Neural progenitor cell (in vitro differentiated cells): ENCODE measurements around the gene RGMA. TPM values are rescaled to one million over a fixed set of nuclear protein-coding genes. Genes with fewer than 3 reads are reported as not detected.

Experiments used
- DNase-seq: peaks from one replicate; pipeline ENCODE4 v3.0.0-alpha.2; 2016; ENCODE audit warnings: low spot score
- H2AFZ ChIP-seq: fragments of 200-600 bp; sonication (generic); replicated peaks from 2 replicates; pipeline ENCODE4 v1.6.1; 2016; ENCODE audit warnings: antibody characterized with exemption
- H3F3A ChIP-seq: fragments of 200-600 bp; sonication (generic); 2 replicates; pipeline ENCODE4 v1.6.1; 2016; ENCODE audit warnings: antibody characterized with exemption, low read depth
- H3K27ac ChIP-seq: fragments of 200-600 bp; sonication (generic); 2 replicates; pipeline ENCODE4 v1.5.1; 2016; ENCODE audit warnings: mild to moderate bottlenecking
- H3K27me3 ChIP-seq: fragments of 200-600 bp; sonication (generic); 2 replicates; pipeline ENCODE4 v1.6.1; 2016; ENCODE audit warnings: mild to moderate bottlenecking, moderate library complexity
- H3K36me3 ChIP-seq: fragments of 200-600 bp; sonication (generic); 2 replicates; pipeline ENCODE4 v1.5.1; 2016
- H3K4me1 ChIP-seq: fragments of 200-600 bp; sonication (generic); 2 replicates; pipeline ENCODE4 v1.6.1; 2016; ENCODE audit warnings: mixed run types
- H3K4me2 ChIP-seq: fragments of 200-600 bp; sonication (generic); 2 replicates; pipeline ENCODE4 v1.6.1; 2016
- H3K4me3 ChIP-seq: fragments of 200-600 bp; sonication (generic); 2 replicates; pipeline ENCODE4 v1.5.1; 2016
- H3K79me2 ChIP-seq: fragments of 200-600 bp; sonication (generic); 2 replicates; pipeline ENCODE4 v1.6.1; 2016; ENCODE audit warnings: low read depth
- H3K9ac ChIP-seq: fragments of 200-600 bp; sonication (generic); 2 replicates; pipeline ENCODE4 v1.6.1; 2016
- H3K9me3 ChIP-seq: fragments of 200-600 bp; sonication (generic); 2 replicates; pipeline ENCODE4 v1.5.1; 2016; ENCODE audit warnings: low read depth
- H4K20me1 ChIP-seq: fragments of 200-600 bp; sonication (generic); 2 replicates; pipeline ENCODE4 v1.6.1; 2016; ENCODE audit warnings: low read depth
- H3K27ac Mint-ChIP-seq: 3 replicates; pipeline ENCODE4 v1.8.0; 2021; ENCODE audit warnings: mixed read lengths
- H3K27me3 Mint-ChIP-seq: 2 replicates; pipeline ENCODE4 v1.8.0; 2022; ENCODE audit warnings: low read depth, mild to moderate bottlenecking, inconsistent platforms, moderate library complexity, mixed read lengths; ENCODE audit not compliant: insufficient read depth
- H3K36me3 Mint-ChIP-seq: 3 replicates; pipeline ENCODE4 v1.8.0; 2021; ENCODE audit warnings: mixed read lengths
- H3K4me1 Mint-ChIP-seq: 3 replicates; pipeline ENCODE4 v1.8.0; 2021; ENCODE audit warnings: mixed read lengths
- H3K4me3 Mint-ChIP-seq: 3 replicates; pipeline ENCODE4 v1.8.0; 2021; ENCODE audit warnings: mild to moderate bottlenecking, moderate library complexity, mixed read lengths
- H3K9me3 Mint-ChIP-seq: 3 replicates; pipeline ENCODE4 v1.8.0; 2020; ENCODE audit warnings: mixed read lengths
- EZH2 ChIP-seq: fragments of 200-600 bp; sonication (generic); IDR thresholded peaks from 2 replicates; pipeline ENCODE4 v1.6.1; 2017; ENCODE audit warnings: antibody characterized with exemption, mild to moderate bottlenecking, moderate library complexity
- EZH2phosphoT487 ChIP-seq: fragments of 200-600 bp; sonication (generic); IDR thresholded peaks from 2 replicates; pipeline ENCODE4 v1.6.1; 2017; ENCODE audit warnings: antibody characterized with exemption
- total RNA-seq: library from RNA; depleted of rRNA; stranded (reverse); fragments of >200 nt; gene quantifications from 2 replicates; pipeline ENCODE4 v1.2.3, GENCODE V29; 2015; ENCODE audit warnings: low replicate concordance
- TF ChIP-seq, protein P1 (sequence below): fragments of 200-600 bp; sonication (generic); IDR thresholded peaks from 2 replicates; pipeline ENCODE4 v1.5.1; 2017; ENCODE audit warnings: antibody characterized with exemption, mild to moderate bottlenecking

The RGMA gene
- total RNA-seq, 1 donor from 2014 or later = 41.4 TPM

- Mint-ChIP-seq H3K4me1 (peaks cover 5% of the 10 kb centered on the region), H3K36me3 (peaks cover 8% of the 10 kb centered on the region), H3K9me3 (peaks cover 18% of the 10 kb centered on the region), H3K4me3 (no peak overlapping the region), H3K27me3 (peaks cover 10% of the 10 kb centered on the region), H3K27ac (no peak overlapping the region)
- H3K4me1 ChIP-seq = peaks cover 14% of the 10 kb centered on the region
- no peak overlapping the region for H2AFZ ChIP-seq
- H3K36me3 ChIP-seq = no peaks in the 10 kb centered on the region
- H3K4me3 ChIP-seq = no peak overlapping the region
- H3K27ac ChIP-seq = no peak overlapping the region
- no peaks in the 10 kb centered on the region for H3K79me2 ChIP-seq
- TF ChIP-seq EZH2 = no peak
- TF ChIP-seq, protein P1, sequence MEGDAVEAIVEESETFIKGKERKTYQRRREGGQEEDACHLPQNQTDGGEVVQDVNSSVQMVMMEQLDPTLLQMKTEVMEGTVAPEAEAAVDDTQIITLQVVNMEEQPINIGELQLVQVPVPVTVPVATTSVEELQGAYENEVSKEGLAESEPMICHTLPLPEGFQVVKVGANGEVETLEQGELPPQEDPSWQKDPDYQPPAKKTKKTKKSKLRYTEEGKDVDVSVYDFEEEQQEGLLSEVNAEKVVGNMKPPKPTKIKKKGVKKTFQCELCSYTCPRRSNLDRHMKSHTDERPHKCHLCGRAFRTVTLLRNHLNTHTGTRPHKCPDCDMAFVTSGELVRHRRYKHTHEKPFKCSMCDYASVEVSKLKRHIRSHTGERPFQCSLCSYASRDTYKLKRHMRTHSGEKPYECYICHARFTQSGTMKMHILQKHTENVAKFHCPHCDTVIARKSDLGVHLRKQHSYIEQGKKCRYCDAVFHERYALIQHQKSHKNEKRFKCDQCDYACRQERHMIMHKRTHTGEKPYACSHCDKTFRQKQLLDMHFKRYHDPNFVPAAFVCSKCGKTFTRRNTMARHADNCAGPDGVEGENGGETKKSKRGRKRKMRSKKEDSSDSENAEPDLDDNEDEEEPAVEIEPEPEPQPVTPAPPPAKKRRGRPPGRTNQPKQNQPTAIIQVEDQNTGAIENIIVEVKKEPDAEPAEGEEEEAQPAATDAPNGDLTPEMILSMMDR = no peak
- TF ChIP-seq EZH2phosphoT487 = no peak
- no peaks in the 10 kb centered on the region for H4K20me1 ChIP-seq
- H3K9ac ChIP-seq = no peak overlapping the region
- H3K27me3 ChIP-seq = no peaks in the 10 kb centered on the region
- H3K4me2 ChIP-seq = no peak overlapping the region
- peaks cover 4% of the 10 kb centered on the region for H3K9me3 ChIP-seq
- H3F3A ChIP-seq = peaks cover 21% of the 10 kb centered on the region
- no peak for DNase-seq
These were observed 13.2 kb upstream of the RGMA start for GRCh38 chr15:93102211-93102610.

- peaks cover 3% of the 10 kb centered on the region for H3K36me3 Mint-ChIP-seq
- TF ChIP-seq EZH2phosphoT487 (no peak), EZH2 (no peak)
- TF ChIP-seq, protein P1 = no peak
- H3K27ac Mint-ChIP-seq = no peak overlapping the region
- no peak overlapping the region for H3K9ac ChIP-seq
- H3K4me3 ChIP-seq = no peak overlapping the region
- H3K9me3 ChIP-seq = peaks cover 4% of the 10 kb centered on the region
- H4K20me1 ChIP-seq = no peaks in the 10 kb centered on the region
- no peak overlapping the region for H3K4me3 Mint-ChIP-seq
- H3K9me3 Mint-ChIP-seq = peaks cover 6% of the 10 kb centered on the region
- no peak for DNase-seq
- H3K79me2 ChIP-seq = peaks cover 14% of the 10 kb centered on the region
- H3K27me3 ChIP-seq = no peaks in the 10 kb centered on the region
- no peak overlapping the region for H3K4me2 ChIP-seq
- no peak overlapping the region for H2AFZ ChIP-seq
- no peak overlapping the region for H3K27ac ChIP-seq
- no peaks in the 10 kb centered on the region for H3K27me3 Mint-ChIP-seq
- no peaks in the 10 kb centered on the region for H3K36me3 ChIP-seq
- H3F3A ChIP-seq = peaks cover 20% of the 10 kb centered on the region
- H3K4me1 Mint-ChIP-seq = peaks cover 12% of the 10 kb centered on the region
- H3K4me1 ChIP-seq = peaks cover 16% of the 10 kb centered on the region
These were observed 4.8 kb upstream of the RGMA start for GRCh38 chr15:93093765-93094164.

DNA sequence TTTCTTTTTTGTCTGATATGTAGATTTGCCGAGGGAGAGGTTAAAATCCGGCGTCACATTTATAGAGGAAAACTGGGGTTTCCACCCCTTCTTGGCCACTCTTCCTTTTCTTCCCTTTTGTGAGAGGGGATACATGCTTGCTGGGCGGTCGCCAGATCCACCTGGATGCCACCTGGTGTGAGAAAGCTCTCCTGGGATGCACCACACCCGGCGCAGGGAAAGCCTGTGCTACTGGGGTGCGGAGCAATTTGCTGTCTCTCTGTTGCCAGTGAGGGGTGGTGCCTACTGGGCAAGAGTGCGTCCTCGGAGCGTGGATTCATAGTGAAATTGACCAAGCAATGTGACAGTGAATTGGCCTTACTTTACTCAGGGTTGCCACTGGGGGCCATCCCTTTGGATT, 2.5 kb upstream of the RGMA start:
- Histone ChIP-seq H3K27me3 (no peaks in the 10 kb centered on the region), H3K9me3 (no peaks in the 10 kb centered on the region), H4K20me1 (peaks cover 13% of the 10 kb centered on the region), H3K36me3 (no peaks in the 10 kb centered on the region), H3K9ac (no peak overlapping the region), H3K27ac (no peak overlapping the region), H3F3A (peaks cover 22% of the 10 kb centered on the region), H3K4me3 (no peak overlapping the region), H3K4me1 (peaks cover 28% of the 10 kb centered on the region), H2AFZ (no peak overlapping the region), H3K4me2 (no peak overlapping the region), H3K79me2 (peaks cover 37% of the 10 kb centered on the region)
- Mint-ChIP-seq H3K4me1 (peaks cover 27% of the 10 kb centered on the region), H3K9me3 (no peaks in the 10 kb centered on the region), H3K36me3 (no peaks in the 10 kb centered on the region), H3K27ac (no peak overlapping the region), H3K4me3 (no peak overlapping the region), H3K27me3 (peaks cover 3% of the 10 kb centered on the region)
- DNase-seq = no peak
- no peak for TF ChIP-seq EZH2
- TF ChIP-seq, protein P1 = no peak
- no peak for TF ChIP-seq EZH2phosphoT487
